Jurkat, Clone E6-1 (cell line): ENCODE data around the gene CHRFAM7A.
"Not testable (repeated sequence)": the region's sequence is repeated elsewhere in the genome, so short reads cannot be mapped to it uniquely, and the experiment has no call there.

Source experiments
- DNase-seq: peaks from one replicate; pipeline ENCODE4 v3.0.0-alpha.2; 2011; ENCODE audit warnings: low read depth, low spot score
- H3K4me3 ChIP-seq: 2 replicates; pipeline ENCODE4 v1.5.1; 2011; ENCODE audit warnings: mild to moderate bottlenecking, low read length, control low read depth, moderate library complexity

The CHRFAM7A gene

GRCh38 chr15:30334152-30334551 is 59.2 kb downstream of the CHRFAM7A start:
- not testable (repeated sequence) for H3K4me3 ChIP-seq, DNase-seq

- H3K4me3 ChIP-seq, DNase-seq: not testable (repeated sequence)
These were observed 67.2 kb downstream of the CHRFAM7A start for GRCh38 chr15:30326145-30326544.

GRCh38 chr15:30321063-30321462 is 72.3 kb downstream of the CHRFAM7A start:
- DNase-seq, result not testable (repeated sequence)

GRCh38 chr15:30315704-30316103 is 77.6 kb downstream of the CHRFAM7A start:
- DNase-seq, H3K4me3 ChIP-seq: not testable (repeated sequence)

More at GRCh38 chr15:30321063-30321462, 72.3 kb downstream of the CHRFAM7A start:
- H3K4me3 ChIP-seq, result not testable (repeated sequence)

GRCh38 chr15:30310575-30310974 is 82.8 kb downstream of the CHRFAM7A start:
- not testable (repeated sequence) for H3K4me3 ChIP-seq, DNase-seq
